LHCN-M2 (cell line): ENCODE data around the gene UBAP1L. TPM values are rescaled to one million over a fixed set of nuclear protein-coding genes. Genes with fewer than 3 reads are reported as not detected.
"Not testable (repeated sequence)": the region's sequence is repeated elsewhere in the genome, so short reads cannot be mapped to it uniquely, and the experiment has no call there.

Experiments used
- DNase-seq: peaks from one replicate; pipeline ENCODE4 v3.0.0-alpha.2; 2012; ENCODE audit warnings: low read depth
- total RNA-seq: library from RNA; depleted of rRNA; stranded (reverse); fragments of >200 nt; gene quantifications from 2 replicates; pipeline ENCODE4 v1.2.3, GENCODE V29; 2014

Gene UBAP1L
- total RNA-seq, 1 experiment from 2014 or later, result 0.69 TPM

DNA sequence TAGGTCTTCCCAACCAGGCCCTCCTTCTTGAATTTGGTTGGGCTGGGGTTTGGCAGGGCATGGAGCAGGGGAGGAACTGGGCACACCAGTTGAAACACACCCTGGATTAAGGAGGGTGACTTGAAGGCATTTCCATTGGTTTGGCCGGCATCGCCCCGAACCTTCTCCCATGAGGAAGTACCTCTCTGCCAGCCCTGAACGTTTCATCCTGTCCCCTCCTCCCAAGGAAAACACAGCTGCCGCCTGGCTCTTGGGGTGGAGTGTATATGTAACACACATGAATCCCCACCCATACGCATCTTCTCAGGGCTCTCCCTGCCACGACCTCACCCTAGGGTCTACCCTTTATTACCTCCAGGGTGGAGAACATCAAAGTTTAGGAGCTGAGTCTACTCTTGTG is 14.6 kb downstream of the UBAP1L start:
- no peak for DNase-seq

DNA sequence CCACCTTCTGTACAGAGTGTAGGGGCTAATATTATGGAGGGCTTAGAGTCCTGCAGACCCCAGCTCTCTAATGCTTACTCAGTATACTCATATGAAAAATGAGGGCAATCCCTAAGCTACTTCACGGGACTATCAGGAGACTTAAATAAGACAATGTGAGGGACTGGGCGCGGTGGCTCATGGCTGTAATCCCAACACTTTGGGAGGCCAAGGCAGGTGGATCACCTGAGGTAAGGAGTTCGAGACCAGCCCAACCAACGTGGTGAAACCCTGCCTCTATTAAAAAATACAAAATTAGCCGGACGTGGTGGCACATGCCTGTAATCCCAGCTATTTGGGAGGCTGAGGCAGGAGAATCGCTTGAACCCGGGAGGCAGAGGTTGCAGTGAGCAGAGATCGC is 15.2 kb downstream of the UBAP1L start:
- not testable (repeated sequence) for DNase-seq

DNA sequence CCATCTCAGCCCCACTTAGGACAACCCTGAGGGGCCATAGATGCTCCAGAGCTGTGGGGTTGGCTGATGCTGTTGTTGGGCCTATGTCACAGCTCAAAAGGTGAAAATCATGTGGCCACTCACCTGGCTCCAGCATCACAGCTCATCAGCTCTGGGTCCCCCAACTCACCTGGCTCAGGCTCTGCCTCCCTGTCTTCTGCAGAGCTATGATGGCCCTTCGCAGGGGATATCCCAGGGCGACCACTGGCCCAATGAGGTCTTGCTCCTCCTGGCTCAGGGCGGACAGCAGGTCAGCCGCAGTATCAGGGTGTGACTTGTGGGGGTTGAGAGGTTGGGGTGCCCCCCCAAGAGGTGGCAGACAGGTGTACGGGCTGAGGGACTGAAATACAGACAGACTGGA is 15.7 kb downstream of the UBAP1L start:
- DNase-seq, result no peak

DNA sequence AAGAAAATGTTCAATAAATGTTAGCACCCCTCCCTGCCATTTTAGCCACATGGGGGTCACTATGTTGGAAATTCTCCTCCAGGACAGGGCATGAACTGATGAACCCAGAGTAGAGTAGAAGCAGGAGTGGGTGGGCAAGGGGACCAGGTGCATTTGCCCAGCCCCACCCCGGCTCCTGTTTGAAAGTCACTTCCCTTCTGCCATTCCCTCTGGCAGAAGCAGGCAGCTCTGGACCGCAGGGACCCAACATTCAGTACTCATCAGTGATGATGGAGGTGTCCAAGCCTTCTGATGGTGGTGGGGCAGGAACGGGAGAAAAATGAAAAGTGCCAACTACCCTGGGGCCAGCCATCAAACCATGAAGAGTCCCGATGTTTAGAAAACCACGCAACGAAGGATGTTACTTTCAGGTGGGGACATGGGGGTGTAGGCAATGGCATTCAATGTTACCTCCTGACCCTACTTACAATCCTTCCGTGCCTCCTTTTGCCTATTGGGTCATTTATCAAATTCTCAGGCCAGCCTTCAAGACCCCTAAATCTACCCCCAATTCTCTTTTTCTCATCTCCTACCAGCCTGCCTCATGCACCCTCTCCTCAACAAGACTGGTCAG is 17.2 kb downstream of the UBAP1L start:
- no peak for DNase-seq

DNA sequence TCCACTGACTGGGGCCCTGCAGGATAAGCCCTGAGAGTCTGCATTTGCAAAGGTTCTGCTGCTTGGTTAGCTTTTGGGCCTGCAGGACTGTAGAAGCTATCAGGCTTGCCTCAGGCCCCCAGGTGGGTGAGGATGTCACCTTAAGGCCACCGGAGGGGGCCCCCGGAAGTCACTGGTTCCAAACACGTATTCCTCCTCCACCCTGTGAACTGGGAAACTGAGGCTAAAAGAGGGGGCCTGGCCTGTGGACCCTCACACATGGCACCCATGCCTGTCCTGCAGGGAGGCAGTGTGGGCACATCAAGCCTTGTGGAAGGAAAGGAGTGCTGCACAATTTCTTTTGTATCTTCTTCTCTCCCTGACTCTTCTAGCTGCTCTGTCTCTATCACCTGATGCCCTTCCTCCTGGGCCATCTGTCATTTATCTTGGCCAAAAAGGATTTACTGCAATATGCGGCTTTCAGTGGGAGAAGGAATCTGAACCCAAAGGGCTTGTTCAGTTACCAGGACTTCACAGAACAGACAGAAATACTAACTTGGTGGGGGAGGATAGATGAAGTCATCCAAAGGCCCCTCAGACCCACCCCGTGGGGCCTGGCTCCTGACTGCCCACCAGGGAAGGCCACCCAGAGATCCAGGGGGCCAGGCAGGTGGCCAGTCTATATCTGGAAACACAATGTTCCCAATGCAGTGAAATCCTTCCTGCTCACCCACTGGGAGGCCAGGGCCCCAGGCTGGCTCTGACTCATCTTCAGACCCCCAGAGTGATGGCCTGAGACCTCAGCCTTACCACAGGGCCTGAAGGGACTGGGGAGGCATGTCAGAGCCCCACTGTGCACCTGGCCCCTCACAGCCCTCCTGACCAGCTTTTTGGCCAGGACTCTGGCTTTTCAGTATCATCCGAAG is 18.3 kb downstream of the UBAP1L start:
- DNase-seq, result no peak

DNA sequence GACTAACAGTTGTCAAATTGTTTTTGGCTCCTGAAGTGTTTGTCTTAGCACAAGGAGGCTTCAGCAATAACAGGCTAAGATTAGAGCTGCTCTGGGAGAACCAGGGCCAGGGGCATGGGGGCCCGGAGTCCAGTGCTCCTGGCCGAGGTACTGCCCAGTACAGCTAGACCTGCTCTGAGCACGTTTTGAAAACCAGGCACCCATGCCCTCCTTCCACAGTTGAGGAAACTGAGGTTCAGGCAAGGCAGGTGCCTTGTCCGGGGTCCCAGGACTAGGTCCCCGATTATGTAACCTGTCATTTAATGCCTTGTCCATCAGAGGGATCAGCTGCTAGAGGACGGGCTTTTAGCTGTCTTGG is 19.3 kb downstream of the UBAP1L start:
- DNase-seq, result no peak

DNA sequence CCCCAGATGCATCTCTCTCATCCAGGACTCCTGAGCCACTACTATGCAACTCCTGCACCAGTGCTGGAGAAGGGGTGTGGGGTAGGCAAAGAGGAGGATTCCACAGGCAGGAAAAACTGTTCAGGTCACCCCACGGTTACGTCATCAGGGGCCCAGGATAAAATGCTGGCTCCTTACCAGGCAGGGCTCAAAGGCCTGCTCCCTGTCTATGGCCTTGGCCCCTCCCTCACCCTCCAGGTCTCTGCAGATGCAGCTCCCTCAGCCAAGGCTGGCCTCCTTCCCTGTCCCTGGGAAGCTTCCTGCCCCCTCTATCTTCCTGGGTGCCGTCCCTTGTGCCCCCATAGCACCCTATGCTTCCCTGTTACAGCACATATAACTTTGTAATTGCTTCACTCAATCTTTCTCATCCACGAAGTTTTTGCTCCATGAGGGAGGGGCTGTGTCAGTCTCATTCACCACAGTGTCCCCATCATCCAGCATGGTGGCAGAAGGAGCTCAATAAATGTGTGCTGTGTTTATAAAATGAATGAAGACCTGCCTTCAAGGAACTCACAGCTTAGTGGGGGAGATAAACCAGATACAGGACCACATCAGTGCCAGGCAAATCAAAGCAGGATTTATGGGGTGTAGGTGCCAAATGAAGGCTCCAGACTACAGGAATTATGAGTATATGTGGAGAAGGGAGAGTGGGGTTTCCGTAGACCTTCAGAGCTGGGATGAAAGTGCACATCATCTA is 19.8 kb downstream of the UBAP1L start:
- no peak for DNase-seq

DNA sequence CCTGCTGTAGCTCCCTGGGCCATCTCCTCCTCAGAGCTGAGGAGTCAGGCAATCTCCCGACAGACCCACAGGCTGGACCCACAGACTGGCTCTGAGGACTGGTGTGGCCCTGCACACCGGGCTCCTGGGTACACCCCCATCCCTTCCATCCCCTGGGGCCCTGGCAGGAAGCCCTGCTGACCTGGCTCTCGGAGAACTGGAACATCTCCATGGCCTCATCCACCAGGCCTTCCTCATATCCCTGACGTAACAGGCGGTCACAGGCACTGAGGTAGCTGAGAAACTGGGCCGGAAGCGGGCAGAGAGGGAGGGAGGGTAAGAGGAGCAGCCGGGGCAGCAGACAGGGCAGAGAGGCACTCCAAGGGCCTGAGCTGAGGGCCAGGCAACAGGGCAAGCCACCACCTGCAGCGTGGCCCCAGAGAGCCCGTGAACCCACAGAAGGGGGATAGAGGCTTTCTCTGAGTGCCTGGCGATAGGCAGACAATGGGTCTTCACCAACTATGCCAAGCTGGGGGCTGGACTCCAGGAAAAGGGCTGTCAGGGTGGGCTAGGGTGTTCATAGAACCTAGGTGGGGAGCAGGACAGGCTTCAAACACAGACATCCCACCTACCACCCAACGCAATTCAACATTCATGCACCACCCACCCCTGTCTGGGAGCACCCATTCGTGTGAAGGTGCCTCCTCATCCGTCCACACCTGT is 20.6 kb downstream of the UBAP1L start:
- DNase-seq, result no peak

DNA sequence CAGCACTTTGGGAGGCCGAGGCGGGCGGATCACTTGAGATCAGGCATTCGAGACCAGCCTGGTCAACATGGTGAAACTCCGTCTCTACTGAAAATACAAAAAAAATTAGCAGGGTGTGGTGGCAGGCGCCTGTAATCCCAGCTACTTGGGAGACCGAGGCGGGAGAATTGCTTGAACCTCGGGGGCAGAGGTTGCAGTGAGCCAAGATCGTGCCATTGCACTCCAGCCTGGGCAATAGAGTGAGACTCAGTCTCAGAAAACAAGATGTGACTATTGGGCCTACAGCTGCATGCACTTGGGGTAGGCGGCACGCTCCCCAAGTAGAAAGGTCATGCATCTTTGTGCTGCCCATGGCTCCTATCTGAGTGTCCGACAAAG is 21.2 kb downstream of the UBAP1L start:
- DNase-seq, result not testable (repeated sequence)

DNA sequence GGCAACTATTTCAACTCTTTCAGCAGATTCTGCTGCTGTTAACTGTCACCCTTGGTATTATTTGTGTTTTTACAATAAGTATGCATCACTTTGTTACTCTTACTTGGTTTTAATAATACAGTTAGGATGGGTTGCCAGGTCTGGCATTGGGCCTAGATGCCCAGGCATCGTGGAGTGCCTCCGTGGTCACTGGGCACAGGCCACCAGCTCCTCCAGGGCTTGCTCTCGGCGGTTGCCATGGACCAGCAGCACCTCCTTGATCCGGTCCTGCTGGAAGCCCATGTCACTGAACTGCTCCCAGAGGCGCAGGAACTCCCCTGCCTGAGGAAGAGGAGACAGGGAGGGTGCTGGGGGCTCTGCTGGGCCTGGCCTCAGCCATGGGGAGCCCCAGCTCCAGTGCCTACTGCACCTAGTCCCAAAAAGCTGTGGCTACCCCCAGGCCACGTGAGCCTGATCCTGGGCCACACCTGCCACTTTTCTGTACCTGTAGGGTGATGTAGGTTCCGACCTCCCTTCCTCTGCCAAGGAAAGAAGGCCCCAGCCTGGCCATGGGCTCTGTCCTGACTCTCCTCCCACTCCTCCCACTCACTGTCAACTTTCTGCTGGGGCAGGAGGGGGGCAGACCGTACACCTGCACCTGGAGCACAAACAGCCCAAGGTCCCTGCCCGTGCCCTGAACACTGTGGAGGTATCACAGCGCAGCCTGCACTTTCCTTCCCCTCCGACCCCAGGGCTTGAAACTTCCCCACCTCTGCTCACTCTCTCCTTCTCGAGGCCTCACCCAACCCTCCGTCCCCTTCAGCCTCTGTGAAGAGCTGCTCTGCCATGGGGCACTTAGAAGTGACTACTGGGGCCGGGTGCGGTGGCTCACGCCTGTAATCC is 21.8 kb downstream of the UBAP1L start:
- DNase-seq, result no peak

DNA sequence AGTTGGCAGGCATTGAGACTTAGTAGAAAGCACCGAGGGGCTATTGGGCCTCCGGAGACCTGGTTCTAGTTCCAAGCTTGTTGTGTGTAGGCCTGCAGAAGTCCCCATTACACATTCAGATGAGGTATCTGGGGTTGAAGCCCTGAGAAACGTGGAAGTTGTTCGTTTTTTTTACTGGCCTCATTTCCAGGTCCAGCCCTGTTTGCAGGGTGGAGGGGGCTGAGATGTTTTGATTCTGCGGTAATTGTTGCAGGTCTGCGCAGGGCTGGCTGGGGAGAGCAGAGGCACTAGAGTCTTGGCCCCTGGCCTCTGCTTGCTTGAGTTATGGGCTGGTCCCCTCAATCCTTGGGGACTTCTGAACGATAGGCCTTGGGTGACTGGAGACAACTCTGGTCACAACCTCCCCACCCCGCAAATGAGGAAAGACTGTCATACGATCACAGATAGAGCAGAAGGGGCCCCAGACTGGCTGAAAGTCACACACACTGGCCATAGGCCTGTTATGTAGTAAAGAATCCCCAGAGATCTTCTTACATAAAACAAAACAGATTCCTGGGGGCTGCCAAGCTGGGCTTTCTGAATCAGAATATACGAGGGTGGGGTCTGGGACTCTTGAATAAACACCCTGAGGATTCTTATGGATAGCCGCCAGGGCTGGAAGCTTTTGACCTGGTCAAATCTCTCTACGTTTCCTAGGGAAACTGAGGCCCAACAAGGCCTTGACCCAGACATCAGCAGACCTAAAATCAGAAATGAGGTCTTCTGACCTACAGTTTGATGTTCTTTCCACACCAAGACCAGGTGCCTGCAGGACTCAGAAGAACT is 22.8 kb downstream of the UBAP1L start:
- no peak for DNase-seq

DNA sequence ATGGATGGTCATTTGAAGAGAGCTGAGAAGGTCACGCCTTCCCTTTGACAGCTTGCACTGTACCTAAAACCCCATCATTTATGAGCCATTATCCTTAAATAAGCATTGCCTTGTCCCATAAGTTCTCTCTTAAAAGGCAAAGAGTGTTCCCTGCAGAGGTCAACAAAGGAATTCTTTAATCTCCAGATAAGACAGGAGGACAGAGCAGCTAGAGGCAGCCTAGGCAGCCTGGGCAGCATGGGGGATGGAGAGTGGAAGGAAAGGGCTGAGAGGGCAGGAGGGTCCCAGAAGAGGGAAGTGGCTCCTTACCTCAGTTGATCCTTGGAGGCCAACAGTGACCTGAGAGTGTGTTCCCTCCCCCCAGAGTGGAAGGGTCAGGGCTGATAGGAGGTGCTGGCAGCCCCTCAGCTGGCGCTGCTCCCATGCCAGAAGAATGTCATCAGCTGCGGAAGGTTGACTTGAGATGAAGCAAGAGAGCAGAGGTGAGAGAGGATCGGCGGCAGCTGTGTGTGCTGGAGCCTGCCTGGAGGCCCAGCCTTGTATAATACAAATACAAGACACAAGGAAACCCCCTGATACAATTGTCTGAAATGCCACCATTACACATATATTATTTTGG is 25.7 kb downstream of the UBAP1L start:
- DNase-seq, result no peak

DNA sequence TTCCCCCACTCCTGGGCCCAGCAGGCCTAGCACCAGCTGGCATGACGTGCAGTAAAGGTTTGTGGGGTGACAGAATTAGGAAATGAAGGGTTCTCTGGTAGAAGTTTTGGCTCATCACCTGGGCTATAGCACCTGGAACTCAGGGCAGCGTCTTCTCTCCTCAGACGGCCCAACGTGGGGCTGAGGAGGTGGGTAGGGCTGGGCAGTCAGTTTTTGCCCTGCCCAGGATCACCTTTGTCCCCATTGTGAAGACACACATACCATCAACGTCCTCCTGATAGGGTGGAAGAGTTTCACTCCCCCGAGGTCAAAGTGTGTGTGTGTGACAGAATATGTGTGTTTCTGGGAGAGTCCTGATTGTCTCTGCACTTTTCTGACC is 26.4 kb downstream of the UBAP1L start:
- DNase-seq, result no peak

DNA sequence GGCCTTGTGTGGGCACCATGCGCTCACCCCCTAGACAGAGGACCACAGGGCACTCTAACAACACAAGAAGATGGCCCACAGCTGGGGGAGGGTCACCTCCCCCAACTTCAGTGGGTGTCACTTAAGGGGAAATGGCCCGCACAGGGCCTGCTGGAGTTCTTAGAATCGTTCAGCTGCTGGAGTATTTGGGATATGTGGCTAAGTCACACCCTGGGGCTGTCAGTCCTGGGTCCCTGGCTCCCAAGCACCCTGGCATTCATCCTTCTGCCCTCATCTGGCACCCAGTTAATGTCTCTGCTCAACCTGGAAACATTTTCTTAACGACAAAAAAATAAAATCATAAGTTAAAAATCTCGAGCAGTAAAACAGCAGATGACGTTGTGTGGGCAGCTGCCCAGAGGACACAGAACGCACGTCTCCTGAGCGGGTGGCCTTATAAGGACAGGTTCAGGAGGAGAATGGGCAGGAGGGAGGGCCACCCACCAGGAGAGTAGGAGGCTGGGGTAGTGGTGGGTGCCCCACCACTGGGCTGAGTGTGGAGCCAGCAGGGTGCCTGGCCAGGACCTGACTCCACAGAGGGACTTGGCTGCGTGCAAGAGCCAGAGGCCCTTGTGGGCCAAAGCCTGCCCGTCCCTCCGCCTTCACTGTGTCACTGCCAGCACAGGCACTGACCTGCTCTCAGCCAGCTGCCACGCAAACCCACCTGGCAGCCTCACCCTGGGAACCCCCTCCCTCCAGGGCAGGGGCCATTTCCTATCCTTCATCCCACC is 26.9 kb downstream of the UBAP1L start:
- no peak for DNase-seq

DNA sequence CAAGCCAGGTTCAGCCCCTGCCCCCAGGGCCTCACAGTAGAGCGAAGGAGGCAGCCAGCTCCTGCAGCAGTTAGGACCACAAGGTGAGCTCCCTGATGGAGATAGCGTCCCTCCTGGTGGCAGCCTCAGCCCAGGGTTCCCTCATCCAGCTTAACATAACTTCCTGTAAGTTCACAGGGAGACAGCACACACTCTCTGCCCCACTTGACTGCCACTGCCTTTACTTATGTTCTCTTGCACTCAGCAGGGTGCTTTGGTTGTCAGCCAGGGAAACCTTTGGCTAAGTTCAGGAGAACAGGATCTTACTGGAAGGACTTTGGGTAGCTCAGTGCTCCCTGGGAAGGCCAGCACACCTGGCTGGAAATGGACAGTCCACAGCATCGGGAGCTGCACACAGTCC is 27.6 kb downstream of the UBAP1L start:
- DNase-seq, result no peak

DNA sequence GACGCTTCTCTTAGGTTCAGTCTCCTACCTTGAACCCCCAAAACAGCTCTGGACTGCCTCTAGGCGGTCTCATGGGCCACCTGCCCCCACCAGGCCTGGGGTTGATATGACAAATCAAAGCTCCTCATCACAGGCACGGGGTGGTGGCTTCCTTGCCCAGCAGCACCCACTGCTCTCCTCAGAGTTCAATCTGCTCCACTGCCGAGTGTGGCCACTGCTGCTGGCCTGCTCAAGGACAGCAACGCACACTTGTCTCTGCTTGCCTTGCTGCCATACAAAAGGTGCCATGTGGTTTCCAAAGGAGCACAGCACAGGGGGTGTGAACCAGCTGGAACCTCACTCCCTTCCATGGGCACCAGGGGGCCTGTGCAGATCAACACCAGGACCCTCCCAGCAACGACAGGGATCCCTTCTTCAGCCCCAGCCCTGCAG is 28.3 kb downstream of the UBAP1L start:
- no peak for DNase-seq

DNA sequence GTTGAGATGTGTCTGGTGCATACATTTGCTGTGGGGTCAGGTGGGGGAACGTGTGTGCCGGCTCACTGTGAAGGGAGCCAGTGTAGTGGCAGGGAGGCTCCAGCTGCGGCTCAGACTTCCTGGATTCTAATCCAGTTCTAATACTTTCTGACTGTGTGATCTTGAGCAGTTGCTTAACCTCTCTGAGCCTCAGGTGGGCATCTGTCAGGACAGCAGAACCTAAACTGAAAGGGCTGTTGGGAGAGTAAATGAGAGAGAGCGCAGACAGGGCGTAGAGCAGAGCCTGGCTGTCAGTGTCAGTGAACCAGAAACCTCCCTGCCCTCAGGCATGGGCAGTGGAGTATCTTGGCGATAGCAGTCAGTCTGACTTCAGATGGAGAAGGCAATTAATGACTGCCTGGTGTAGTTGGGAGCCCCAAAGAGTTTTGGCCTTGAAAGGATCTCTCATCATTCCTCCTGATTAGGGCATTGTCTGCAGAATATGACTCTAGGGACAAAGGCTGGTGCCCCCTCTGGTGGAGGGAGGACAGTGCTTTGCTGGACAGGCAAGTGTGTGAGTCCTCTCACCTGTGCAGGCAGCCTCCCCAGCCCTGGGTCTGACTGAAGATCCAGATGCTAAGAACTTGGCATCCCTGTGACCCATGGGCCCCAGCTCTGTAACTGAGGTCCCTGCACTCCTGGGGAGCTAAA is 28.9 kb downstream of the UBAP1L start:
- peak; percentile 29 for DNase-seq

DNA sequence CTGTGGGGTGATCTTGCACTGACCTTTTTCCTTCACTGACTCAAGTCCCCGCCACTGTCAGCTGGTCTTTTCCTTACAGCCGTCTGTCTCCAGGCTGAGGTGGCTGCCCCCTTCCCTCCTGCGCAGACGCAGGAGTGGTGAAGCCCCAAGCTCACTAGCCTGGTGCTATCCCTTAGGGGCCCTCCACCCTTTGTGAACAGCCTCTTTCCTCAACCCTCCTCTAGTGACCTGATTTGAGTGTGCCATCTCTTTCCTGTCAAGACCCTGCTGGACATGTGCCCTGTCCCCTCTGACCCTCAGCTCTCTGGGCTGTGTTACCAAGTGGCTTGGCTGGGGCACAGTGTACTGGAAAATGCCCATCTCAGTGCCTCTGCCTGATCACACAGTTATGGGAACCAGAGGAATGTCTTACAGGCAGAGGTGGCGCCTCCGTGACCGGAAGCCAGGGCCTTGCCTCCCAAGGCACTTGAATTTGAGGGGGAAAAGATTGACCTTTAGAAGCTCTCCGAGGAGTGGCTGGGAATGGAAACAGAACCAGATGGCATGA is 29.7 kb downstream of the UBAP1L start:
- no peak for DNase-seq
